KMS-11 (cell line): Measurements from ENCODE around the gene TUBG1.
"Not testable (repeated sequence)": the region's sequence is repeated elsewhere in the genome, so short reads cannot be mapped to it uniquely, and the experiment has no call there.

ENCODE experiments used
- H2AFZ ChIP-seq: fragments of 200-600 bp; sonication (generic); 2 replicates; pipeline ENCODE4 v1.6.1; 2016; ENCODE audit warnings: antibody characterized with exemption, mixed run types, low read depth
- H3K27ac ChIP-seq: fragments of 200-600 bp; sonication (generic); 2 replicates; pipeline ENCODE4 v1.6.1; 2016; ENCODE audit warnings: mild to moderate bottlenecking, mixed run types
- H3K27me3 ChIP-seq: fragments of 200-600 bp; sonication (generic); 2 replicates; pipeline ENCODE4 v1.6.1; 2017; ENCODE audit warnings: mild to moderate bottlenecking, low read depth, mixed run types, moderate library complexity; ENCODE audit not compliant: insufficient read depth
- H3K36me3 ChIP-seq: fragments of 200-600 bp; sonication (generic); 2 replicates; pipeline ENCODE4 v1.6.1; 2017; ENCODE audit warnings: mild to moderate bottlenecking, mixed run types; ENCODE audit not compliant: insufficient read depth
- H3K4me1 ChIP-seq: fragments of 200-600 bp; sonication (generic); 2 replicates; pipeline ENCODE4 v1.6.1; 2016; ENCODE audit warnings: mild to moderate bottlenecking, low read depth, mixed run types; ENCODE audit not compliant: poor library complexity, severe bottlenecking
- H3K4me2 ChIP-seq: fragments of 200-600 bp; sonication (generic); 2 replicates; pipeline ENCODE4 v1.7.0; 2016; ENCODE audit warnings: mild to moderate bottlenecking, mixed run types
- H3K4me3 ChIP-seq: fragments of 200-600 bp; sonication (generic); IDR thresholded peaks from 2 replicates; pipeline ENCODE4 v1.6.1; 2017; ENCODE audit warnings: low read depth, low read length, mixed read lengths; ENCODE audit not compliant: insufficient read depth
- H3K79me2 ChIP-seq: fragments of 200-600 bp; sonication (generic); 2 replicates; pipeline ENCODE4 v1.6.1; 2016; ENCODE audit warnings: low read depth, mixed run types; ENCODE audit not compliant: insufficient read depth
- H3K9ac ChIP-seq: fragments of 200-600 bp; sonication (generic); 2 replicates; pipeline ENCODE4 v1.6.1; 2016; ENCODE audit warnings: mild to moderate bottlenecking, mixed run types
- H4K20me1 ChIP-seq: fragments of 200-600 bp; sonication (generic); 2 replicates; pipeline ENCODE4 v1.6.1; 2016; ENCODE audit warnings: mild to moderate bottlenecking, mixed run types; ENCODE audit not compliant: insufficient read depth
- CTCF ChIP-seq: fragments of 200-600 bp; sonication (generic); conservative IDR thresholded peaks from 2 replicates; pipeline ENCODE4 v1.6.1; 2017; ENCODE audit warnings: low read depth, mild to moderate bottlenecking, antibody characterized with exemption, low read length, moderate library complexity, mixed read lengths

The TUBG1 gene

GRCh38 chr17:42613699-42614295 is 4.3 kb downstream of the TUBG1 start:
- Histone ChIP-seq H3K4me1 (peaks cover 44% of the 10 kb centered on the region), H3K4me2 (no peak overlapping the region), H3K4me3 (no peak overlapping the region), H3K79me2 (peaks cover 17% of the 10 kb centered on the region), H2AFZ (no peak overlapping the region), H3K36me3 (peaks cover 9% of the 10 kb centered on the region; the same call in 1 of the 2 replicates), H3K27ac (no peak overlapping the region), H4K20me1 (no peaks in the 10 kb centered on the region), H3K9ac (no peak overlapping the region), H3K27me3 (no peaks in the 10 kb centered on the region)
- TF ChIP-seq CTCF: no peak

- H4K20me1 ChIP-seq: no peaks in the 10 kb centered on the region
- H3K79me2 ChIP-seq: no peaks in the 10 kb centered on the region
- H3K27me3 ChIP-seq: no peaks in the 10 kb centered on the region
- no peak for TF ChIP-seq CTCF
- H3K36me3 ChIP-seq: peaks cover 2% of the 10 kb centered on the region; the same call in 1 of the 2 replicates
- H3K27ac ChIP-seq: peak overlapping the region; percentile 74
- H3K4me1 ChIP-seq: peaks cover 69% of the 10 kb centered on the region
- H2AFZ ChIP-seq: no peak overlapping the region
- peak overlapping the region; percentile 91 for H3K4me2 ChIP-seq
- peak overlapping the region; percentile 16; the same call in 1 of the 2 replicates for H3K9ac ChIP-seq
- H3K4me3 ChIP-seq: peak overlapping the region; percentile 15
Measured at GRCh38 chr17:42617956-42618431, 8.5 kb downstream of the TUBG1 start.

DNA sequence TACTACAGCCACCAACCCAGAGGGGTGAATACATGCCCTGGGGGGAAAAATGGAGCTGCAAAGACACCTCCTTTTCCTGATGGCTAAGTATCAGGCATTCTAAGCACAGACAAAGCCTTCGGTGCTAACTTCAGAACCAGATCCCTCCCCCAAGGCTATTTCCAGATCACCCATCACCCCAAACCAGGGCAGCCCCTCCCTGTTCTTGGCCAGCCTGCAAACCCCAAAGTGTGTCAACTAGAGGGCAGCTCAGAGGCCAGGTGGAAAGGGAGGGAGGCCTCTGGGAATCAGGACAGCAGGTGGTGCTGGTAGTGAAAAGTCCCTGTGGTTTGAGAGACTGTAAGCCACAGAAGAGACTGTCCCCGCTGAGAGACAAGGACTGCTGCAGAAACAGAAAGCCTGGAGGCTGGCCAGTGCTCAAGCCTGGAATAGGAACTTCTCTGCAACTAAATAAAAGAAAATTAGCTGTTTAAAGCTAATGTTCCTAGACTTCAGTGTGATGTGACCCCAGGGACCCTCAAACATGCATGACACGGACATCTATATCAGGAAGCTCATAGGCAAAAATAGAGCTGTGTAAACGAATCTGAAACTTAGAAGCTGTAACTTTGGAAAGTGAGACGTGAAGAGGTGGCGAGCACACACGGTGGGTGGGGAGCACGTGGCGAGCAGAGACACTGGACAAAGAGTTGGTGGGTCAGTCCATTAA is 9.1 kb downstream of the TUBG1 start:
- TF ChIP-seq CTCF: no peak; the same call in 1 of the 2 replicates
- Histone ChIP-seq H2AFZ (no peak overlapping the region), H3K27ac (peak overlapping the region; percentile 74), H3K4me2 (peak overlapping the region; percentile 91), H3K79me2 (no peaks in the 10 kb centered on the region), H4K20me1 (no peaks in the 10 kb centered on the region), H3K36me3 (no peaks in the 10 kb centered on the region; the same call in 1 of the 2 replicates), H3K9ac (peak overlapping the region; percentile 27; the same call in 1 of the 2 replicates), H3K27me3 (no peaks in the 10 kb centered on the region), H3K4me3 (no peak overlapping the region), H3K4me1 (peaks cover 71% of the 10 kb centered on the region)

DNA sequence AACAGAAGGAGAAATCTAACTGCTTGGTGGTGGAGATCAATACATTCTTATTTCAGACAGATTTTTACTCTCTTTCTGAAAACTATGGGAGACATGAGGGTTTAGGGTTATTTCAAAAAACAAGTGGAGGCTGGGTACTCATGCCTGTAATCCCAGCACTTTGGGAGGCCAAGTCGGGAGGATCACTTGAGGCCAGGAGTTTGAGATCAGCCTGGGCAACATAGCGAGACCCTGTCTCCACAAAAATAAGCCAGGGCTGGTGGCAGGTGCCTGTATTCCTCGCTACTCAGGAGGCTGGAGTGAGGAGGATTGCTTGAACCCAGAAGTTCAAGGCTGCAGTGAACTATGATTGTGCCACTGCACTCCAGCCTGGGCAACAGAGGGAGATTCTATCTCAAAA is 12.5 kb downstream of the TUBG1 start:
- not testable (repeated sequence) for H3K27me3 ChIP-seq, H4K20me1 ChIP-seq, H3K4me2 ChIP-seq, H3K27ac ChIP-seq, H3K4me3 ChIP-seq, H3K36me3 ChIP-seq, H2AFZ ChIP-seq, H3K9ac ChIP-seq, H3K79me2 ChIP-seq
- H3K4me1 ChIP-seq: peaks cover 58% of the 10 kb centered on the region

GRCh38 chr17:42623271-42623670 is 13.8 kb downstream of the TUBG1 start:
- Histone ChIP-seq H3K4me1 (peaks cover 46% of the 10 kb centered on the region), H3K36me3 (no peaks in the 10 kb centered on the region), H3K27me3 (no peaks in the 10 kb centered on the region), H4K20me1 (no peaks in the 10 kb centered on the region), H2AFZ (no peak overlapping the region), H3K79me2 (no peaks in the 10 kb centered on the region), H3K4me3 (no peak overlapping the region), H3K27ac (no peak overlapping the region), H3K9ac (no peak overlapping the region), H3K4me2 (no peak overlapping the region)
- TF ChIP-seq CTCF: no peak
